Measurements from ENCODE around the gene CA5A. TPM values are rescaled to one million over a fixed set of nuclear protein-coding genes. Genes with fewer than 3 reads are reported as not detected.

The CA5A gene
- total and polyA plus RNA-seq, 8 donors = 0.09 to 0.77 (median 0.16) TPM

GRCh38 chr16:87926246-87927194 is 9.8 kb downstream of the CA5A start:
- H3K36me3 ChIP-seq = no peaks in the 10 kb centered on the region
- DNase-seq (peak in 2 of 4 donors; percentile 62 to 78), ATAC-seq (peak; percentile 49)
- no peaks in the 10 kb centered on the region for H3K9me3 ChIP-seq
- no peak overlapping the region for H3K27ac ChIP-seq
- no peak overlapping the region for H3K4me3 ChIP-seq
- H3K27me3 ChIP-seq = peaks cover 0 to 33% of the 10 kb centered on the region in 2 donors
- intact Hi-C loops (cut with DNase I) = no loop called here
- H3K4me1 ChIP-seq = peaks cover 0 to 9% of the 10 kb centered on the region in 2 donors
- no peak for TF ChIP-seq CTCF (IDR thresholded peaks at IDR 0.05)

- no peak for ATAC-seq
- no peak overlapping the region for H3K4me3 ChIP-seq
- H3K36me3 ChIP-seq = no peaks in the 10 kb centered on the region
- no peak for TF ChIP-seq CTCF (IDR thresholded peaks at IDR 0.05)
- no peak overlapping the region for H3K27ac ChIP-seq
- peaks cover 0 to 9% of the 10 kb centered on the region in 2 donors for H3K4me1 ChIP-seq
- H3K27me3 ChIP-seq = peaks cover 0 to 24% of the 10 kb centered on the region in 2 donors
- DNase-seq = peak in 2 of 4 donors; percentile 28 to 30
- intact Hi-C loops (cut with DNase I) = no loop called here
- H3K9me3 ChIP-seq = no peaks in the 10 kb centered on the region
These were observed 11.3 kb downstream of the CA5A start for GRCh38 chr16:87924811-87925670.

GRCh38 chr16:87924041-87924810 is 12.1 kb downstream of the CA5A start:
- ATAC-seq (no peak), DNase-seq (peak in 1 of 4 donors; percentile 65)
- Histone ChIP-seq H3K36me3 (no peaks in the 10 kb centered on the region), H3K4me1 (peaks cover 0 to 9% of the 10 kb centered on the region in 2 donors), H3K4me3 (no peak overlapping the region), H3K27me3 (peaks cover 0 to 26% of the 10 kb centered on the region in 2 donors), H3K9me3 (no peaks in the 10 kb centered on the region), H3K27ac (no peak overlapping the region)
- TF ChIP-seq CTCF (IDR thresholded peaks at IDR 0.05) = no peak
- intact Hi-C loops (cut with DNase I) = no loop called here

GRCh38 chr16:87922250-87922871 is 14.0 kb downstream of the CA5A start:
- H3K27me3 ChIP-seq = peaks cover 0 to 28% of the 10 kb centered on the region in 2 donors
- H3K4me1 ChIP-seq = peaks cover 0 to 9% of the 10 kb centered on the region in 2 donors
- TF ChIP-seq CTCF (IDR thresholded peaks at IDR 0.05) = no peak
- intact Hi-C loops (cut with DNase I) = no loop called here
- no peaks in the 10 kb centered on the region for H3K36me3 ChIP-seq
- H3K27ac ChIP-seq = no peak overlapping the region
- no peak overlapping the region for H3K4me3 ChIP-seq
- no peaks in the 10 kb centered on the region for H3K9me3 ChIP-seq
- DNase-seq = no peak
- peak; percentile 17 for ATAC-seq
